ENCODE data around the gene NWD2. TPM values are rescaled to one million over a fixed set of nuclear protein-coding genes. Genes with fewer than 3 reads are reported as not detected.

The NWD2 gene
- total RNA-seq, 1 donor: not detected

DNA sequence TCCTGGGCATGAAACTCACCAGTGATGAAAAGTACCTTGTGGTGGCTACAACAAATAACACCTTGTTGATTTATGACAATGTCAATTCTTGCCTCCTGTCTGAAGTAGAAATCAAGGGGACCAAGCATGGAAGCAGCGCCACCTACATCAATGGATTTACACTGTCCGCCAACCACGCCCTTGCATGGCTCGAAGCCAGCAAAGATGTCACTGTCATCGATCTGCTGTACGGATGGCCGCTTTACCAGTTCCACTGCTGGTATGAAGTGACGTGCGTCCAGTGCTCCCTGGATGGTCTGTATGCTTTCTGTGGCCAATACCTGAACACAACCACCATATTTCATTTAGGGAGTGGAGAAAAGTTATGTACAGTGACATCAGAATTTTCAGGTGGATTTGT is 200.5 kb downstream of the NWD2 start:
- Histone ChIP-seq H2AFZ (ENCODE audit: low read length) (no peak overlapping the region), H3K4me1 (ENCODE audit: insufficient read depth, low read length) (no peaks in the 10 kb centered on the region), H3K4me2 (ENCODE audit: insufficient read depth, low read length) (no peak overlapping the region), H3K27me3 (ENCODE audit: insufficient read depth, low read length) (no peaks in the 10 kb centered on the region), H3K36me3 (ENCODE audit: insufficient read depth, low read length) (no peaks in the 10 kb centered on the region), H3K9me3 (ENCODE audit: low read depth, low read length) (no peaks in the 10 kb centered on the region), H3K4me3 (ENCODE audit: insufficient read depth, low read length) (no peak overlapping the region), H4K20me1 (ENCODE audit: insufficient read depth, low read length) (no peaks in the 10 kb centered on the region), H3K79me2 (ENCODE audit: insufficient read depth, low read length) (no peaks in the 10 kb centered on the region), H3K27ac (ENCODE audit: low read depth, low read length) (no peak overlapping the region)
- DNase-seq (ENCODE audit: insufficient read length, low spot score, missing footprints): no peak
- TF ChIP-seq, protein P1, sequence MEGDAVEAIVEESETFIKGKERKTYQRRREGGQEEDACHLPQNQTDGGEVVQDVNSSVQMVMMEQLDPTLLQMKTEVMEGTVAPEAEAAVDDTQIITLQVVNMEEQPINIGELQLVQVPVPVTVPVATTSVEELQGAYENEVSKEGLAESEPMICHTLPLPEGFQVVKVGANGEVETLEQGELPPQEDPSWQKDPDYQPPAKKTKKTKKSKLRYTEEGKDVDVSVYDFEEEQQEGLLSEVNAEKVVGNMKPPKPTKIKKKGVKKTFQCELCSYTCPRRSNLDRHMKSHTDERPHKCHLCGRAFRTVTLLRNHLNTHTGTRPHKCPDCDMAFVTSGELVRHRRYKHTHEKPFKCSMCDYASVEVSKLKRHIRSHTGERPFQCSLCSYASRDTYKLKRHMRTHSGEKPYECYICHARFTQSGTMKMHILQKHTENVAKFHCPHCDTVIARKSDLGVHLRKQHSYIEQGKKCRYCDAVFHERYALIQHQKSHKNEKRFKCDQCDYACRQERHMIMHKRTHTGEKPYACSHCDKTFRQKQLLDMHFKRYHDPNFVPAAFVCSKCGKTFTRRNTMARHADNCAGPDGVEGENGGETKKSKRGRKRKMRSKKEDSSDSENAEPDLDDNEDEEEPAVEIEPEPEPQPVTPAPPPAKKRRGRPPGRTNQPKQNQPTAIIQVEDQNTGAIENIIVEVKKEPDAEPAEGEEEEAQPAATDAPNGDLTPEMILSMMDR (IDR thresholded peaks at IDR 0.05; ENCODE audit: extremely low read depth, low read depth, low read length): no peak

DNA sequence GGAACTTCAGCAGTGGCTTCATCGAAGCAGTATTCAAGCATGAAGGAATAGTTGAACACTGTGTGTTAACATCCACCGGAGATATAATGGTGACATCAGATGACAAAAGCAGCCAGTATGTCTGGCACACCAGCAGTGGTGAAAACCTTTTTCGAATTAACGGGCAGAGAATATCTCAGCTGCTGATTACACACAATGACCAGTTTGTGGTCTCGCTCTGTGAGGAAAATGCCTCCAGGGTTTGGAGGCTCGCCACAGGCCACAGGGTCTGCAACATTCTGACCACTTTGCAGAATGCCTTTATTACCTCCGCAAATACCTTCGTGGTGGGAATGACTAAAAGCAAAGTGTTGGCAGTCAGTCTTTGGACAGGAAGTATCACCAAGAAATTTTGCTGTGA is 201.5 kb downstream of the NWD2 start:
- Histone ChIP-seq H2AFZ (ENCODE audit: low read length) (no peak overlapping the region), H3K4me1 (ENCODE audit: insufficient read depth, low read length) (no peaks in the 10 kb centered on the region), H3K4me2 (ENCODE audit: insufficient read depth, low read length) (no peak overlapping the region), H4K20me1 (ENCODE audit: insufficient read depth, low read length) (no peaks in the 10 kb centered on the region), H3K27me3 (ENCODE audit: insufficient read depth, low read length) (peaks cover 3% of the 10 kb centered on the region), H3K27ac (ENCODE audit: low read depth, low read length) (no peak overlapping the region), H3K9me3 (ENCODE audit: low read depth, low read length) (no peaks in the 10 kb centered on the region), H3K4me3 (ENCODE audit: insufficient read depth, low read length) (no peak overlapping the region), H3K79me2 (ENCODE audit: insufficient read depth, low read length) (no peaks in the 10 kb centered on the region), H3K36me3 (ENCODE audit: insufficient read depth, low read length) (no peaks in the 10 kb centered on the region)
- DNase-seq (ENCODE audit: insufficient read length, low spot score, missing footprints): no peak
- TF ChIP-seq, protein P1 (IDR thresholded peaks at IDR 0.05; ENCODE audit: extremely low read depth, low read depth, low read length): no peak

DNA sequence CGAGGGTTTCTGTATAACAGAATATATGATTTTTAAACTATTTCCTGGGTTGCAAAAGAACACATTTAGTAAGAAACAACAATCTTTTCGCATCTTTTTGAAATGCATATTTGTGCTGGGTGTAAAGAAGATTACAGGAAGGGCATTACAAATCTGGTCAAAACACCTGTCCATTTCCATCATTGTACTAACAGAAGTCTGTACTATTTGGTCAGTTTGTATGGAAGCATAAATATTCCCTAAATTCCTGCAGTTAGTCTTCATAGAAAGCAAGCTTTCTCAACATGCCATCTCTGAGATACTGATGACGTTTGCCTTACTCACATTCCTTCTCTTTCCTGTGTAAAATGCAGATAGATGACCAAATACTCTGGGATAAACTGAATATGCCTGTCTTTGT is 203.3 kb downstream of the NWD2 start:
- no peak overlapping the region for H3K27ac ChIP-seq (ENCODE audit: low read depth, low read length)
- H3K4me3 ChIP-seq (ENCODE audit: insufficient read depth, low read length): no peak overlapping the region
- no peaks in the 10 kb centered on the region for H3K4me1 ChIP-seq (ENCODE audit: insufficient read depth, low read length)
- H3K27me3 ChIP-seq (ENCODE audit: insufficient read depth, low read length): peaks cover 3% of the 10 kb centered on the region
- H2AFZ ChIP-seq (ENCODE audit: low read length): no peak overlapping the region
- DNase-seq (ENCODE audit: insufficient read length, low spot score, missing footprints): no peak
- H3K4me2 ChIP-seq (ENCODE audit: insufficient read depth, low read length): no peak overlapping the region
- H4K20me1 ChIP-seq (ENCODE audit: insufficient read depth, low read length): no peaks in the 10 kb centered on the region
- no peaks in the 10 kb centered on the region for H3K9me3 ChIP-seq (ENCODE audit: low read depth, low read length)
- H3K79me2 ChIP-seq (ENCODE audit: insufficient read depth, low read length): no peaks in the 10 kb centered on the region
- TF ChIP-seq, protein P1 (IDR thresholded peaks at IDR 0.05; ENCODE audit: extremely low read depth, low read depth, low read length): no peak
- no peaks in the 10 kb centered on the region for H3K36me3 ChIP-seq (ENCODE audit: insufficient read depth, low read length)

- no peaks in the 10 kb centered on the region for H3K4me1 ChIP-seq (ENCODE audit: insufficient read depth, low read length)
- peaks cover 25% of the 10 kb centered on the region for H3K27me3 ChIP-seq (ENCODE audit: insufficient read depth, low read length)
These were observed 205.8 kb downstream of the NWD2 start for GRCh38 chr4:37450309-37450708.

More at GRCh38 chr4:37450309-37450708, 205.8 kb downstream of the NWD2 start:
- DNase-seq (ENCODE audit: insufficient read length, low spot score, missing footprints): no peak
- H4K20me1 ChIP-seq (ENCODE audit: insufficient read depth, low read length): no peaks in the 10 kb centered on the region
- no peaks in the 10 kb centered on the region for H3K79me2 ChIP-seq (ENCODE audit: insufficient read depth, low read length)
- no peaks in the 10 kb centered on the region for H3K36me3 ChIP-seq (ENCODE audit: insufficient read depth, low read length)
- no peaks in the 10 kb centered on the region for H3K9me3 ChIP-seq (ENCODE audit: low read depth, low read length)
- no peak overlapping the region for H3K4me3 ChIP-seq (ENCODE audit: insufficient read depth, low read length)
- H3K27ac ChIP-seq (ENCODE audit: low read depth, low read length): no peak overlapping the region
- H3K4me2 ChIP-seq (ENCODE audit: insufficient read depth, low read length): no peak overlapping the region
- TF ChIP-seq, protein P1 (IDR thresholded peaks at IDR 0.05; ENCODE audit: extremely low read depth, low read depth, low read length): no peak
- H2AFZ ChIP-seq (ENCODE audit: low read length): no peak overlapping the region

Data from osteoblast (primary cell).